NCI-H2107 (cell line): ENCODE data around the gene L3MBTL4.
"Not testable (repeated sequence)": the region's sequence is repeated elsewhere in the genome, so short reads cannot be mapped to it uniquely, and the experiment has no call there.

ENCODE experiments used
- DNase-seq: peaks from one replicate; lab custom pipeline; 2025; lab: John Stamatoyannopoulos, UW

Gene L3MBTL4

GRCh38 chr18:6414723-6415417, at the start of gene L3MBTL4:
L3MBTL4 (minus strand) TSS chr18:6414911; CDS start chr18:6311625, 103,286 bp downstream.
- no peak for DNase-seq

- no peak for DNase-seq
Observed at GRCh38 chr18:6452194-6452593, 37.5 kb upstream of the L3MBTL4 start.

- no peak for DNase-seq
Observed at GRCh38 chr18:6449213-6449612, 34.5 kb upstream of the L3MBTL4 start.

- no peak for DNase-seq
Observed at GRCh38 chr18:6444466-6445228, 29.9 kb upstream of the L3MBTL4 start.

- no peak for DNase-seq
Observed at GRCh38 chr18:6441200-6441599, 26.5 kb upstream of the L3MBTL4 start.

- DNase-seq = no peak
Observed at GRCh38 chr18:6437937-6438818, 23.5 kb upstream of the L3MBTL4 start.

- no peak for DNase-seq
Observed at GRCh38 chr18:6435731-6436130, 21.0 kb upstream of the L3MBTL4 start.

GRCh38 chr18:6434987-6435709, 20.4 kb upstream of the L3MBTL4 start:
- no peak for DNase-seq

- no peak for DNase-seq
Observed at GRCh38 chr18:6434481-6434880, 19.8 kb upstream of the L3MBTL4 start.

- no peak for DNase-seq
Observed at GRCh38 chr18:6431659-6432318, 17.1 kb upstream of the L3MBTL4 start.

GRCh38 chr18:6428851-6429395, 14.2 kb upstream of the L3MBTL4 start:
- DNase-seq = no peak

- no peak for DNase-seq
Observed at GRCh38 chr18:6427286-6427685, 12.6 kb upstream of the L3MBTL4 start.

GRCh38 chr18:6423289-6423688, 8.6 kb upstream of the L3MBTL4 start:
- DNase-seq = no peak

GRCh38 chr18:6414118-6414722, 491 bp downstream of the L3MBTL4 start:
- DNase-seq = no peak

- no peak for DNase-seq
Observed at GRCh38 chr18:6413579-6414117, 1.1 kb downstream of the L3MBTL4 start.

- no peak for DNase-seq
Observed at GRCh38 chr18:6412933-6413472, 1.7 kb downstream of the L3MBTL4 start.

GRCh38 chr18:6411382-6411781, 3.3 kb downstream of the L3MBTL4 start:
- DNase-seq = no peak

GRCh38 chr18:6409933-6410332, 4.8 kb downstream of the L3MBTL4 start:
- DNase-seq = no peak

GRCh38 chr18:6408543-6408942, 6.2 kb downstream of the L3MBTL4 start:
- not testable (repeated sequence) for DNase-seq

- DNase-seq = no peak
Observed at GRCh38 chr18:6406910-6407470, 7.7 kb downstream of the L3MBTL4 start.
